Sigmoid colon (tissue), 7 donors: ENCODE measurements around the gene COLEC11. TPM values are rescaled to one million over a fixed set of nuclear protein-coding genes. Genes with fewer than 3 reads are reported as not detected.

Source experiments
- DNase-seq: peaks from one replicate; pipeline ENCODE4 v3.0.0-alpha.2; 2019
- H3K27ac ChIP-seq, 4 donors: fragments of 200-600 bp; sonication (generic); one replicate each; pipeline ENCODE4 v1.5.1; 2016 to 2019; ENCODE audit warnings: mild to moderate bottlenecking in 1 of 4
- H3K27me3 ChIP-seq, 3 donors: fragments of 200-600 bp; sonication (generic); one replicate each; pipeline ENCODE4 v1.5.1; 2019; ENCODE audit warnings: mild to moderate bottlenecking in 1 of 3
- H3K36me3 ChIP-seq, 4 donors: fragments of 200-600 bp; sonication (generic); one replicate each; pipeline ENCODE4 v1.5.1; 2016 to 2019
- H3K4me1 ChIP-seq, 4 donors: fragments of 200-600 bp; sonication (generic); one replicate each; pipeline ENCODE4 v1.5.1; 2017 to 2019
- H3K4me3 ChIP-seq, 4 donors: fragments of 200-600 bp; sonication (generic); one replicate each; pipeline ENCODE4 v1.5.1; 2017 to 2019; ENCODE audit warnings: mild to moderate bottlenecking in 2 of 4, moderate library complexity in 1 of 4
- H3K9me3 ChIP-seq, 4 donors: fragments of 200-600 bp in 3 of 4; sonication (generic) in 3 of 4; one replicate each; pipeline versions ENCODE4 v1.5.1 to v1.6.1; 2013 to 2019
- EP300 ChIP-seq, 4 donors: sonication (generic); formaldehyde crosslinking; IDR thresholded peaks; one replicate each; pipeline ENCODE4 v1.6.1; 2017; ENCODE audit warnings: antibody characterized with exemption in 4 of 4
- POLR2A ChIP-seq, 2 donors: fragments of 450-650 bp; IDR thresholded peaks; one replicate each; pipeline ENCODE4 v1.6.1; 2016; ENCODE audit warnings: antibody characterized with exemption in 2 of 2, mild to moderate bottlenecking in 2 of 2, moderate library complexity in 2 of 2
- POLR2AphosphoS5 ChIP-seq, 4 donors: sonication (generic); formaldehyde crosslinking; IDR thresholded peaks; one replicate each; pipeline ENCODE4 v1.6.1; 2017; ENCODE audit warnings: antibody characterized with exemption in 4 of 4
- WGBS, 2 donors: extraction: QIAGEN DNeasy Blood & Tissue Kit; methylation state at CpG; one replicate each; pipeline ENCODE4 v1.1.7; 2013; 5-methylcytosine and 5-hydroxymethylcytosine counted together
- intact Hi-C: fragments of 100-400 bp; cut with DNase I; formaldehyde crosslinking; loops from one replicate; pipeline ENCODE4 v1.15.1; 2023
- polyA plus RNA-seq, 3 donors: library from polyadenylated mRNA; stranded (reverse); fragments of 200-250 nt; gene quantifications; one replicate each; pipeline ENCODE4 v1.2.3, GENCODE V29; 2013
- total RNA-seq, 4 donors: library from RNA; depleted of rRNA; stranded (reverse); fragments of >200 nt; gene quantifications; one replicate each; pipeline ENCODE4 v1.1.0, GENCODE V29; 2016
- TF ChIP-seq, protein P1 (sequence below), 4 experiments: fragments of 450-650 bp in 3 of 4; fragments of 200-600 bp in 1 of 4; IDR thresholded peaks; one replicate each; pipeline ENCODE4 v1.5.1; 2016 to 2019; ENCODE audit warnings: antibody characterized with exemption in 4 of 4, mild to moderate bottlenecking in 3 of 4, moderate library complexity in 2 of 4
- donor health status: healthy with polysubstance abuse.
- donor health status: Bipolar disorder and iron deficiency.
- donor health status: healthy.

Gene COLEC11
- total and polyA plus RNA-seq, 7 donors, result 0.92 to 8.2 (median 2.9) TPM

DNA sequence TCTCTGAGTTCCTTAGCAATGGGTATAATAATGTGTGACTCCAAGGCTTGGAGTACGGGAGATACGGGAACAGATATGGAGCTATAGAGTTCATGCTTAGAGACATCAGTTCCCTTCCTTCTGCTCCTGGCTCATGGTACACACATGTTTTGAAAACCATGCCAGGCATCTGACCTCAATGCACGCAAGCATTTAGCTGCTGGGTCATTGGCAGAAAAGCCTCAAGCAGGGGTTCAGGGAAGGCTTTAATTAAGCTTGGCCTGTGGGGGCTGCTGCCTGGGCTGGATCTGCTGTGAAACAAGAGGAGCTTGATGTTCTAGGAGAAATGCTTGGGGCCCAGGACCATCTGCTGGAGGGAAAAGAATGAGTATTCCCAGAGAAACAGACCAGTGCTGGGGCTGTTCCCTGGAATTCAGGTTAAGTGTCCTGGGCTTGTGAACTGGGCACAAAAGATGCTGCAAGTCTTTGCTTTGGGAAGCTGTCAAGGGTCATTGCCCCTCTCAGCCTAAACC is 66.3 kb downstream of the COLEC11 start:
- Histone ChIP-seq H3K4me1 (no peaks in the 10 kb centered on the region), H3K27ac (no peak overlapping the region), H3K9me3 (no peaks in the 10 kb centered on the region), H3K4me3 (no peak overlapping the region), H3K36me3 (no peaks in the 10 kb centered on the region), H3K27me3 (no peaks in the 10 kb centered on the region)
- no peak for DNase-seq
- TF ChIP-seq EP300 (IDR thresholded peaks at IDR 0.05) (no peak), POLR2A (IDR thresholded peaks at IDR 0.05) (no peak), POLR2AphosphoS5 (IDR thresholded peaks at IDR 0.05) (no peak)
- TF ChIP-seq, protein P1, sequence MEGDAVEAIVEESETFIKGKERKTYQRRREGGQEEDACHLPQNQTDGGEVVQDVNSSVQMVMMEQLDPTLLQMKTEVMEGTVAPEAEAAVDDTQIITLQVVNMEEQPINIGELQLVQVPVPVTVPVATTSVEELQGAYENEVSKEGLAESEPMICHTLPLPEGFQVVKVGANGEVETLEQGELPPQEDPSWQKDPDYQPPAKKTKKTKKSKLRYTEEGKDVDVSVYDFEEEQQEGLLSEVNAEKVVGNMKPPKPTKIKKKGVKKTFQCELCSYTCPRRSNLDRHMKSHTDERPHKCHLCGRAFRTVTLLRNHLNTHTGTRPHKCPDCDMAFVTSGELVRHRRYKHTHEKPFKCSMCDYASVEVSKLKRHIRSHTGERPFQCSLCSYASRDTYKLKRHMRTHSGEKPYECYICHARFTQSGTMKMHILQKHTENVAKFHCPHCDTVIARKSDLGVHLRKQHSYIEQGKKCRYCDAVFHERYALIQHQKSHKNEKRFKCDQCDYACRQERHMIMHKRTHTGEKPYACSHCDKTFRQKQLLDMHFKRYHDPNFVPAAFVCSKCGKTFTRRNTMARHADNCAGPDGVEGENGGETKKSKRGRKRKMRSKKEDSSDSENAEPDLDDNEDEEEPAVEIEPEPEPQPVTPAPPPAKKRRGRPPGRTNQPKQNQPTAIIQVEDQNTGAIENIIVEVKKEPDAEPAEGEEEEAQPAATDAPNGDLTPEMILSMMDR (IDR thresholded peaks at IDR 0.05), result no peak
- intact Hi-C loops, result no loop called here
- 94 to 97% methylated on average over 3 of the region's 3 CpGs for WGBS, 2 donors

- 78 to 87% methylated on average over 6 of the region's 6 CpGs for WGBS, 2 donors
- TF ChIP-seq POLR2AphosphoS5 (IDR thresholded peaks at IDR 0.05), result no peak
- no peak for TF ChIP-seq EP300 (IDR thresholded peaks at IDR 0.05)
- TF ChIP-seq, protein P1 (IDR thresholded peaks at IDR 0.05), result no peak
Observed at GRCh38 chr2:3662239-3662638, 67.3 kb downstream of the COLEC11 start.

DNA sequence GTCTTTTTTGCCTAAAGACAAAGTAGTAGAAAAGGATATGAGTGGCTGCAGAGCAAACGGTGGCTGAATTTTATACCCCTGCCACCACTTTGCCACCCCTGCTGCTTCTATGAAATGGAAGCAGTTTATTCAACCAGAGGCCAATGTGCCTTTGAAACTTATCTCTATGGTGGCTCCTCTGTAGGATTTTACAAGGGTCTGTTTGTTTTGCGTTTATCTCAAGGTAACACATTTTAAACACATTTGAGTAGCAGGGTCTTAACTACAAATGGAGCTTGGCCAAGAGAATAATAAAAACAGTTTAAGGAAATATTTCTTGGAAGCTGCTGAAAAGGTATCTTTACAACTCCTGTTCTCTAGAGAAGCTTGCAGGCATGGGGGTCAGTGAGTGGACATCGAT is 69.2 kb downstream of the COLEC11 start:
- no peaks in the 10 kb centered on the region for H3K4me1 ChIP-seq
- no peaks in the 10 kb centered on the region for H3K36me3 ChIP-seq
- no peak overlapping the region for H3K27ac ChIP-seq
- no peak for TF ChIP-seq EP300 (IDR thresholded peaks at IDR 0.05)
- TF ChIP-seq POLR2A (IDR thresholded peaks at IDR 0.05), result no peak
- TF ChIP-seq, protein P1 (IDR thresholded peaks at IDR 0.05), result no peak
- no peak for TF ChIP-seq POLR2AphosphoS5 (IDR thresholded peaks at IDR 0.05)
- intact Hi-C loops, result no loop called here
- 20 to 58% methylated on average over 3 of the region's 3 CpGs for WGBS, 2 donors
- H3K27me3 ChIP-seq, result no peaks in the 10 kb centered on the region
- H3K9me3 ChIP-seq, result no peaks in the 10 kb centered on the region
- DNase-seq, result no peak
- no peak overlapping the region for H3K4me3 ChIP-seq

More at GRCh38 chr2:3662239-3662638, 67.3 kb downstream of the COLEC11 start:
- intact Hi-C loops, result no loop called here
- no peaks in the 10 kb centered on the region for H3K27me3 ChIP-seq
- H3K4me3 ChIP-seq, result no peak overlapping the region
- H3K36me3 ChIP-seq, result no peaks in the 10 kb centered on the region
- DNase-seq, result no peak
- no peak overlapping the region for H3K27ac ChIP-seq
- H3K4me1 ChIP-seq, result no peaks in the 10 kb centered on the region
- H3K9me3 ChIP-seq, result no peaks in the 10 kb centered on the region

DNA sequence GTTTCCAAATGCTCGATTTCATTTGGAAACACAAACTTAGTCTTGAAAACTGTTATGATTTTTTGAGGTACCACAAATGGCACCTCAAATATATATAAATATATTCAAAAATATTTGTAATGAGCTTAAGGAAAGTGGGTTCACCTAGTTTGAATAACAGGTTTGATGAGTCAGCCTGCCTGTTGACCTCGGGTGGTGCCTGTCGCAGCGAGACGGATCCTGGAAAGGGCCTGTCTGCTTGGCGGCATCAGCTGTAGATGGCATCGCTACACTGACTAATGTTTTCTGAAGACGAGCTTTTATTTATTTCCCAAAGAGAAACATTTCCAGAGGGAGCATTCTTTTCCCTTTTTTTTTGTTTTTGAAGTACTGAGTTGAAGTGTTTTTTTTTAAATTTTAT is 70.0 kb downstream of the COLEC11 start:
- TF ChIP-seq POLR2A (IDR thresholded peaks at IDR 0.05), result no peak
- TF ChIP-seq POLR2AphosphoS5 (IDR thresholded peaks at IDR 0.05), result no peak
- TF ChIP-seq EP300 (IDR thresholded peaks at IDR 0.05), result no peak
- TF ChIP-seq, protein P1 (IDR thresholded peaks at IDR 0.05), result no peak
- WGBS, 2 donors, result 48 to 70% methylated on average over 8 of the region's 8 CpGs
- H3K9me3 ChIP-seq, result no peaks in the 10 kb centered on the region
- no peak overlapping the region for H3K27ac ChIP-seq
- DNase-seq, result no peak
- H3K4me3 ChIP-seq, result no peak overlapping the region
- intact Hi-C loops, result no loop called here
- H3K27me3 ChIP-seq, result no peaks in the 10 kb centered on the region
- no peaks in the 10 kb centered on the region for H3K36me3 ChIP-seq
- H3K4me1 ChIP-seq, result no peaks in the 10 kb centered on the region
